Brain microvascular endothelial cell (primary cell): Measurements from ENCODE around the gene MUL1.
"Not testable (repeated sequence)": the region's sequence is repeated elsewhere in the genome, so short reads cannot be mapped to it uniquely, and the experiment has no call there.

Experiments
- DNase-seq: peaks from one replicate; pipeline ENCODE4 v3.0.0-alpha.2; 2020
- H3K27ac ChIP-seq: fragments of 250-450 bp; sonication (Bioruptor Pico); 2 replicates; pipeline ENCODE4 v1.5.1; 2020; ENCODE audit warnings: mild to moderate bottlenecking, moderate library complexity
- H3K27me3 ChIP-seq: fragments of 250-450 bp; sonication (Bioruptor Pico); replicated peaks from 2 replicates; pipeline ENCODE4 v1.5.1; 2020; ENCODE audit warnings: mild to moderate bottlenecking
- H3K36me3 ChIP-seq: fragments of 250-450 bp; sonication (Bioruptor Pico); replicated peaks from 2 replicates; pipeline ENCODE4 v1.5.1; 2020; ENCODE audit warnings: mild to moderate bottlenecking
- H3K4me3 ChIP-seq: 2 replicates; pipeline ENCODE4 v1.5.1; 2011; ENCODE audit warnings: low read depth, mild to moderate bottlenecking, control low read depth, low read length, moderate library complexity
- in situ Hi-C: cut with HindIII; loops from 2 replicates; pipeline ENCODE4 v1.10.0; 2017; ENCODE audit warnings: low sequenced_read_pairs, low pct_ligation_motif_present
- TF ChIP-seq, protein P1 (sequence below): IDR thresholded peaks from 2 replicates; pipeline ENCODE4 v1.5.1; 2011; ENCODE audit warnings: low read depth, mild to moderate bottlenecking, moderate library complexity, low read length, control low read depth, inconsistent platforms; ENCODE audit errors: missing control alignments

MUL1 gene

DNA sequence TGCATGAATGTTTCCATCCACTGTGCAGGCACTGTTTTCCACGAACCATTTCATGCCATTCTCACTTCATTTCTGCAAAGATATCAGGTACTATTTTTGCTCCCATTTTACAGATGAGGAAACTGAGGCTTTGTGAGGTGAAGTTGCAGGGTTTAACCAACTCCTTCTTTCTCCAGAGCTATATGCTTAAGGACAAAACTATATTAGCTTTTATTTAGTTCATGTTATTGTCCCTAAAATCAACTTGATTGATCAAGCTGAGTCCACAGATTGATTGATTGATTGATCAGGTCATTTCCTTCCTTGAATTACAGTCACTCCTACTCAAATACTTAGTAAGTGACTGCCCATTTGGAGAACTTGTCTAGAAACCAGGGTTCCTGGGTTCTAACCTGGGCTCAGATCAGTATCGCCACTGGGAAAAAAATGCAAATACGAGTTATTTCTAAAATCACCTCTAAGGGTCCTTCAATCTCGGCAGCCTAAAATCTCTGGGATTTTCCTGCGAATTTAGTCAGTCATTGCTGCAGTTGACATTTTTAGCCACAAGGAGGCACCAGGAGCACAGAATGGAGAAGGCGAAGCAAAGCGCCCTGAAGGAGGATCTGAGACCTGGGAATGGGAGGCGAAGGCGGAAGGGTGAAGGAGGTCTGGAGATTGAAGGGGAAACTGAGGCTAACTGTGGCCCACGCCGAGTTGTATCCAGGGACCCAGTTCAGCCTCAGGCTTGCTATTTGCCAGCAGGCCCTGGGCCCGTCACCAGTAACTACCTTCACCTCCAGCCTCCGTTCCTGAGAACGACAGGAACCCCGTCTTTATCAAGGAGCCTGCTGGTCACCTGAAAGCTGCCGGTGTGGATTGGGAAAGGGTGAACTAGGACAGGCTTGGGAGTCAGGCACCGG is 14.3 kb upstream of the MUL1 start:
- no peaks in the 10 kb centered on the region for H3K36me3 ChIP-seq
- H3K27me3 ChIP-seq, result peaks cover 3% of the 10 kb centered on the region
- DNase-seq, result peak; percentile 62
- H3K4me3 ChIP-seq, result no peak overlapping the region
- in situ Hi-C loops, result no loop called here
- TF ChIP-seq, protein P1, sequence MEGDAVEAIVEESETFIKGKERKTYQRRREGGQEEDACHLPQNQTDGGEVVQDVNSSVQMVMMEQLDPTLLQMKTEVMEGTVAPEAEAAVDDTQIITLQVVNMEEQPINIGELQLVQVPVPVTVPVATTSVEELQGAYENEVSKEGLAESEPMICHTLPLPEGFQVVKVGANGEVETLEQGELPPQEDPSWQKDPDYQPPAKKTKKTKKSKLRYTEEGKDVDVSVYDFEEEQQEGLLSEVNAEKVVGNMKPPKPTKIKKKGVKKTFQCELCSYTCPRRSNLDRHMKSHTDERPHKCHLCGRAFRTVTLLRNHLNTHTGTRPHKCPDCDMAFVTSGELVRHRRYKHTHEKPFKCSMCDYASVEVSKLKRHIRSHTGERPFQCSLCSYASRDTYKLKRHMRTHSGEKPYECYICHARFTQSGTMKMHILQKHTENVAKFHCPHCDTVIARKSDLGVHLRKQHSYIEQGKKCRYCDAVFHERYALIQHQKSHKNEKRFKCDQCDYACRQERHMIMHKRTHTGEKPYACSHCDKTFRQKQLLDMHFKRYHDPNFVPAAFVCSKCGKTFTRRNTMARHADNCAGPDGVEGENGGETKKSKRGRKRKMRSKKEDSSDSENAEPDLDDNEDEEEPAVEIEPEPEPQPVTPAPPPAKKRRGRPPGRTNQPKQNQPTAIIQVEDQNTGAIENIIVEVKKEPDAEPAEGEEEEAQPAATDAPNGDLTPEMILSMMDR, result peak; percentile 93
- no peak overlapping the region for H3K27ac ChIP-seq

DNA sequence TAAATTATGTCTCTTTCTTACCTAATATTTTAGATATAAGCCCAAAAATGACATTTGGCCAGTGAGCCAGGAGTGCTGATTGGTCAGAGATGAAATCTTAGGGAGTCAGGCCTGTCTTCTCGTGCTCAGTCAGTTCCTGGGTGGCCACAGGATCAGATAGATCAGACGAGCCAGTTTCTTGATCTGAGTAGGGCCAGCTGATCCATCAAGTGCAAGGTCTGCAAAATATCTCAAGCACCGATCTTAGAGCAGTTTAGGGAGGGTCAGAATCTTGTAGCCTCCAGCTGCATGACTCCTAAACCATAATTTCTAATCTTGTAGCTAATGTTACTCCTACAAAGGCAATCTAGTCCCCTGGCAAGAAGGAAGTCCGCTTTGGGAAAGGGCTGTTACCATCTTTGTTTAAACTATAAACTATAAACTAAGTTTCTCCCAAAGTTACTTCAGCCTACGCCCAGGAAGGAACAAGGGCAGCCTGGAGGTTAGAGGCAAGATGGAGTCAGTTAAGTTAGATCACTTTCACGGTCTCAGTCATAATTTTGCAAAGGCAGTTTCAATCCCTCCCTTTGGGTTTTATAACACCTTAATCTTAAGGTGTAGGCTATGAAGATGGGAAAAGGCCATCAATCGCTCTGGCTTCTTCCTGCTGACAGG is 11.8 kb upstream of the MUL1 start:
- H3K27me3 ChIP-seq, H3K27ac ChIP-seq, H3K4me3 ChIP-seq, DNase-seq, in situ Hi-C loops, H3K36me3 ChIP-seq: not testable (repeated sequence)

DNA sequence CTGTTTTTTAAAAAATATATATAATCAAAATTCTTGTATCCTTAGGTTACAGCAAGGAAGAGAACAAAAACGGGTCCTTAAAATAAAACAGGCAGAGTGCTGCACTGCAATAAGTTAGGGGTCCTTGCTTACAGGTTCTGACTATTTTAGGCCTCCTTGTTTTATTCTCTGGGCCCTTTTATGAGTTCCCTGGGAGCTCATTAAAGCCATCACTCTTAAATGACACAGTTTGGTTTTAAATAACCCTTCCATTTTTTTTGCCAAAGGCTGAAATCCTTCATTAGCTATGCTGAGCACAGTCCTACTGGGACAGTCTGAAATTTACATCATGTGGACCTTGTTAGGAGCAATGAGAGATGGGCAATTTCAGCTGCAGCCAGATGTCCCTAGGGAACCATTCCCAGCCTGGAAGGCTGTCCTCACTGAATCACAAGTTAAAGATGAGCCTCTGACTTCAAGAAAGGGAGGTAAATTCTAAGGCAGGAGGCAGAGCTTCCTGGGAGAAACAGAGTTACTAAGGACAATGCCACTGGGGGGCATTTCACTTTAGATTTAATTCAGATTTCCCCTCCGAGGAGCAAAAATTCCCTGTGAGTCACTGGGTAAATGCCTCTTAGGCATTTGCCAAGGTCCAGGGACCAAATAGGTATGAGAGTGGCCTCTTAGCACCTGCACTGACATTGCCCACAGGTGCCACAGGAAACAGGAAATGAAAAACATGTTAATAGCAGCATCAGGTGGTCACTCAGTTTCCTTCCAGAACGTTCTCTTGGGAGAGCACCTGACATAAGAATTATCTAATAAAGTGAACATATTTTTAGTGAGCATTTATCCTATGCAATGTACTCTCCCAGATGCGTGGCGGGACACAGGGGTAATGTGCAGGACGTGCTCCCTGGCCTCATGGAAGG is 3.8 kb upstream of the MUL1 start:
- Histone ChIP-seq H3K4me3 (no peak overlapping the region), H3K27ac (no peak overlapping the region), H3K27me3 (no peaks in the 10 kb centered on the region), H3K36me3 (no peaks in the 10 kb centered on the region)
- in situ Hi-C loops, result no loop called here
- no peak for DNase-seq
- TF ChIP-seq, protein P1, result no peak

DNA sequence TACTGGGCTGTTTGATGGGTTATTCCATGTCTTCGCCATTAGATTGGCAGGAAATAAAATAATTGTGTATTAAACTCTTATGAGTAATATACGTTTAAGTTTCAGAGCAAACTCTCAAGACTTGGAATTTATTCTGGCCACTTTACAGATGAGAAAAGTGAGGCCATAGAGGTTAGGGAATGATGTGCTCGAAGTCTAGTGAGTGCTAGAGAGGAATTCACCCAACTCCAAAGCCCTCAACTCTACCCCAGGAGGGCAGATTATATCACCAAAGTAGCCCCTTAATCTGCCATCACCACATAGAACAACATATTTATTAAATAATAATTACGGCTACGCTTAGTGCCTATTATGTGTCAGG is 440 bp upstream of the MUL1 start:
- DNase-seq, result no peak
- in situ Hi-C loops, result no loop called here
- Histone ChIP-seq H3K36me3 (no peaks in the 10 kb centered on the region), H3K27me3 (no peaks in the 10 kb centered on the region), H3K4me3 (peak overlapping the region; percentile 95), H3K27ac (peak overlapping the region; percentile 55)
- TF ChIP-seq, protein P1, result no peak

DNA sequence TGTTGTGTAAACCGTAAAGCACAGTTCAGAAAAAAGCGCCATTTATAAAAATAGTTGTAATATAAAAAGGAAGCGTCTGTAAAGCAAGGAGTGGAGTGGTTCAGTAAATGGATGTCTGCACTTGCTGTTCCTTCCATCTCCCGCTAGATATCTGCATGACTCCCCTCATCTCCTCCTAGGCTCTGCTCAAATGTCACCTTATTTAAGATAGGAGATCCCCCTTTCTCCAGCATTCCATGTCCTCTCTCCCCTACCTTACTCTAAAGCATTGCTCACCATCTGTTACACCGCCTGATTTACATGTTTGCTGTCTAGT is 745 bp downstream of the MUL1 start:
- no peak for DNase-seq
- Histone ChIP-seq H3K36me3 (peaks cover 8% of the 10 kb centered on the region), H3K27ac (no peak overlapping the region), H3K27me3 (no peaks in the 10 kb centered on the region), H3K4me3 (peak overlapping the region; percentile 95)
- TF ChIP-seq, protein P1, result no peak
- in situ Hi-C loops, result no loop called here

DNA sequence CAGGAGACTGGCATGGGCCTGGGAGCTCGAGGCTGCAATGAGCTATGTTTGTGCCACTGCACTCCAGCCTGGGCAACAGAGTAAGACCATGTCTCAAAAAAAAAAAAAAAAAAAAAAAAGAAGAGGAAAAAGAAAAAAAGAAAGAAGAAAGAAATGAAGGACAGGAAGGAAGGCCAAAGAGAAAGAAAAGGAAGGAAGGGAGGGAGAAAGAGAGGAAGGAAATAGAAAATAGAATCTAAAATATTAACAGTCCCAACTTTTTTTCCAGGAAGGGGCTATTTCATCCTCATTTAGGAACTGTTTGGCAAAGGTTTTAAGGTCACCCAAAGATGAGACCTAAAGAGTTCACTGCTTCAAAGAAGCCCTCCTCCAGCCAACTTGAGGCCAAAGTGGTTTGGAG is 2.5 kb downstream of the MUL1 start:
- Histone ChIP-seq H3K27ac (no peak overlapping the region), H3K27me3 (no peaks in the 10 kb centered on the region), H3K36me3 (peaks cover 22% of the 10 kb centered on the region), H3K4me3 (no peak overlapping the region)
- TF ChIP-seq, protein P1, result no peak
- DNase-seq, result no peak
- in situ Hi-C loops, result no loop called here
